Measurements from ENCODE around the gene MBNL1. TPM values are rescaled to one million over a fixed set of nuclear protein-coding genes. Genes with fewer than 3 reads are reported as not detected.

Gene MBNL1
- total RNA-seq, 1 donor, result 545 TPM

GRCh38 chr3:152338159-152338720 lies 69.5 kb downstream of the MBNL1 start:
- H3K27ac ChIP-seq (ENCODE audit: low read depth, low read length), result no peak overlapping the region
- DNase-seq (ENCODE audit: insufficient read length, low spot score, missing footprints), result no peak
- peaks cover 89% of the 10 kb centered on the region for H3K79me2 ChIP-seq (ENCODE audit: insufficient read depth, low read length)
- no peaks in the 10 kb centered on the region for H3K27me3 ChIP-seq (ENCODE audit: insufficient read depth, low read length)
- peaks cover 13% of the 10 kb centered on the region for H4K20me1 ChIP-seq (ENCODE audit: insufficient read depth, low read length)
- H3K9me3 ChIP-seq (ENCODE audit: low read depth, low read length), result no peaks in the 10 kb centered on the region
- no peak overlapping the region for H2AFZ ChIP-seq (ENCODE audit: low read length)
- no peak overlapping the region for H3K4me3 ChIP-seq (ENCODE audit: insufficient read depth, low read length)
- H3K4me2 ChIP-seq (ENCODE audit: insufficient read depth, low read length), result no peak overlapping the region
- H3K4me1 ChIP-seq (ENCODE audit: insufficient read depth, low read length), result no peaks in the 10 kb centered on the region
- H3K36me3 ChIP-seq (ENCODE audit: insufficient read depth, low read length), result peaks cover 49% of the 10 kb centered on the region
- TF ChIP-seq CTCF (IDR thresholded peaks at IDR 0.05; ENCODE audit: extremely low read depth, low read depth, low read length), result no peak

DNA sequence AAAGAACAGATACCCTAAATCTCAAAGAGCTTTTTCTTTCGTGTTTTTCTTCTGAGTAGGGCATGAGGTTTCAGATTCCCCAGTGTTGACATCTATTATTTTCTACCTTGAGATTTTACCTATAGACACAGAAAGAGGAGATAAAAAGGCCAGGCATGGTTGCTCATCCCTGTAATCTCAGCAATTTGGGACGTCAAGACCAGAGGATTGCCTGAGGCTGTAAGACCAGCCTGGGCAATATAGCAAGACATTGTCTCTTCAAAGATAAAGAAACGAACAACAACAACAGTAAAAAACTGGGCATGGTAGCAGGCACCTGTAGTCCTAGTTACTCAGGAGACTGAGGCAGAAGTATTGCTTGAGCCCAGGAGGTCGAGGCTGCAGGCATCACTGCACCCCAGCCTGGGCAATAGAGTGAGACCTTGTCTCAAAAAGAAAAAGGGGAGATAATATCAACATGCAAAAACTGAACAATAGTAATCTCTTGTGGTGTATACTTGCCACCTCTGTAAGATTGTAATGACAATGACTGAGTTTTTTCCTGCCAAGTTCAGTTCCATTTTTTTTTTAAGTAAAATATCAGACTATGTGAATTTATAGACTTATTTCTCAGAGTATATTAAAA lies 71.3 kb downstream of the MBNL1 start:
- Histone ChIP-seq H3K4me2 (ENCODE audit: insufficient read depth, low read length) (no peak overlapping the region), H3K27ac (ENCODE audit: low read depth, low read length) (no peak overlapping the region), H3K79me2 (ENCODE audit: insufficient read depth, low read length) (peaks cover 87% of the 10 kb centered on the region), H4K20me1 (ENCODE audit: insufficient read depth, low read length) (peaks cover 16% of the 10 kb centered on the region), H3K4me1 (ENCODE audit: insufficient read depth, low read length) (no peaks in the 10 kb centered on the region), H3K27me3 (ENCODE audit: insufficient read depth, low read length) (no peaks in the 10 kb centered on the region), H2AFZ (ENCODE audit: low read length) (no peak overlapping the region), H3K36me3 (ENCODE audit: insufficient read depth, low read length) (peaks cover 47% of the 10 kb centered on the region), H3K4me3 (ENCODE audit: insufficient read depth, low read length) (no peak overlapping the region), H3K9me3 (ENCODE audit: low read depth, low read length) (no peaks in the 10 kb centered on the region)
- DNase-seq (ENCODE audit: insufficient read length, low spot score, missing footprints), result no peak
- no peak for TF ChIP-seq CTCF (IDR thresholded peaks at IDR 0.05; ENCODE audit: extremely low read depth, low read depth, low read length)

DNA sequence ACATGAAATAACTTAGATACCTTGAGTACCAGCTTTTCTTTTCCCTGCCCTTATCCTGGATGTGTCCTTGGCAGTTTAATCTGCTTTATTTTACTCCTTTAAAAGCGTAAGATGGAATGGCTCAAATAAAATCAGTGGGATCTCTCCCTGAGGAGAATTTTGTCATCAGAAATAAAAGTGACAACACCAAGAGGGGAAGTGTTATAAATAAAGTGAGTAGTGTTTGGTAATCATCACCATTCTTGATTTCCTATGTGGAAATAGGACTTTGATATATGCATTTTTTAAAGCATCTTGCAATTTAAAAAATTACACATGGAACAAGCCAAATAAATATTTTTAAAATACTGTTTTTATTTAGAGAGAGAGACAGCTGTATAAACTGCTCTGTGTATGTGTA lies 76.5 kb downstream of the MBNL1 start:
- Histone ChIP-seq H3K27ac (ENCODE audit: low read depth, low read length) (no peak overlapping the region), H3K9me3 (ENCODE audit: low read depth, low read length) (no peaks in the 10 kb centered on the region), H3K36me3 (ENCODE audit: insufficient read depth, low read length) (peaks cover 50% of the 10 kb centered on the region), H3K79me2 (ENCODE audit: insufficient read depth, low read length) (peaks cover 90% of the 10 kb centered on the region), H3K4me2 (ENCODE audit: insufficient read depth, low read length) (no peak overlapping the region), H3K4me3 (ENCODE audit: insufficient read depth, low read length) (no peak overlapping the region), H3K4me1 (ENCODE audit: insufficient read depth, low read length) (peaks cover 27% of the 10 kb centered on the region), H3K27me3 (ENCODE audit: insufficient read depth, low read length) (no peaks in the 10 kb centered on the region), H4K20me1 (ENCODE audit: insufficient read depth, low read length) (peaks cover 26% of the 10 kb centered on the region), H2AFZ (ENCODE audit: low read length) (no peak overlapping the region)
- no peak for DNase-seq (ENCODE audit: insufficient read length, low spot score, missing footprints)
- no peak for TF ChIP-seq CTCF (IDR thresholded peaks at IDR 0.05; ENCODE audit: extremely low read depth, low read depth, low read length)

DNA sequence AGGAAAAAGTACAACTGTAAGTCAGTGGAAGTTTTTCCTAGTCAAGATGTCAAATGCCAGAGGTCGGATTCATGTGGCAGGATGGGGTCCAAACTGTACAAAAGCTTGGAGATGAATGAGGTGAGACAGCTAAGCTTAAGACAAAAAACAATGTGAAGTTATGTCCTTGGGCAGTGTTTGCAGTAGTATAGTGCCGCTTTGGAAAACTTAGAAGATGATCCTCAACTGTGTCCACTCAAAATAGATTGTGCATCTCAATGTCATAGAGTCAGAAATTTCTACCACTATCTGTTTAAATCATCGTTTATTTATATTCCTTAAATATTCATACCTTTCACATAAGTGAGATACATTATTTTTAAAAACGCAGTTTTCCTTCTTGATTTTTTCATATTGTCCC lies 77.3 kb downstream of the MBNL1 start:
- no peaks in the 10 kb centered on the region for H3K27me3 ChIP-seq (ENCODE audit: insufficient read depth, low read length)
- peaks cover 42% of the 10 kb centered on the region for H3K36me3 ChIP-seq (ENCODE audit: insufficient read depth, low read length)
- no peak overlapping the region for H3K4me3 ChIP-seq (ENCODE audit: insufficient read depth, low read length)
- no peak overlapping the region for H3K4me2 ChIP-seq (ENCODE audit: insufficient read depth, low read length)
- TF ChIP-seq CTCF (IDR thresholded peaks at IDR 0.05; ENCODE audit: extremely low read depth, low read depth, low read length), result no peak
- peaks cover 26% of the 10 kb centered on the region for H4K20me1 ChIP-seq (ENCODE audit: insufficient read depth, low read length)
- no peak for DNase-seq (ENCODE audit: insufficient read length, low spot score, missing footprints)
- peaks cover 33% of the 10 kb centered on the region for H3K4me1 ChIP-seq (ENCODE audit: insufficient read depth, low read length)
- H3K27ac ChIP-seq (ENCODE audit: low read depth, low read length), result no peak overlapping the region
- no peaks in the 10 kb centered on the region for H3K9me3 ChIP-seq (ENCODE audit: low read depth, low read length)
- no peak overlapping the region for H2AFZ ChIP-seq (ENCODE audit: low read length)
- peaks cover 92% of the 10 kb centered on the region for H3K79me2 ChIP-seq (ENCODE audit: insufficient read depth, low read length)
